ENCODE measurements around the gene PCGF5. TPM values are rescaled to one million over a fixed set of nuclear protein-coding genes. Genes with fewer than 3 reads are reported as not detected.
"Not testable (repeated sequence)": the region's sequence is repeated elsewhere in the genome, so short reads cannot be mapped to it uniquely, and the experiment has no call there.

PCGF5 gene
- total RNA-seq, 2 donors from 2014 or later = 33.8 to 40.8 TPM

- no peaks in the 10 kb centered on the region for H3K9me3 Mint-ChIP-seq
- ATAC-seq (no peak), DNase-seq (ENCODE audit: low spot score) (no peak)
- peaks cover 15 to 21% of the 10 kb centered on the region in 2 donors for H3K27me3 Mint-ChIP-seq
- no peak overlapping the region for H3K4me3 Mint-ChIP-seq
- no peak overlapping the region for H3K27ac Mint-ChIP-seq
- no peaks in the 10 kb centered on the region for H3K36me3 Mint-ChIP-seq
- H3K4me1 Mint-ChIP-seq (ENCODE audit: low read depth in 2 of 2) = no peaks in the 10 kb centered on the region
Measured at GRCh38 chr10:91307489-91307888, 87.0 kb downstream of the PCGF5 start.

- H3K4me3 Mint-ChIP-seq = no peak overlapping the region
- H3K36me3 Mint-ChIP-seq = no peaks in the 10 kb centered on the region
- H3K4me1 Mint-ChIP-seq (ENCODE audit: low read depth in 2 of 2) = no peaks in the 10 kb centered on the region
- H3K27me3 Mint-ChIP-seq = peaks cover 20 to 28% of the 10 kb centered on the region in 2 donors
- ATAC-seq (no peak), DNase-seq (ENCODE audit: low spot score) (no peak)
- H3K9me3 Mint-ChIP-seq = no peaks in the 10 kb centered on the region
- H3K27ac Mint-ChIP-seq = no peak overlapping the region
Measured at GRCh38 chr10:91309711-91310110, 89.2 kb downstream of the PCGF5 start.

- H3K9me3 Mint-ChIP-seq = no peaks in the 10 kb centered on the region
- H3K27me3 Mint-ChIP-seq = peaks cover 20 to 32% of the 10 kb centered on the region in 2 donors
- H3K4me3 Mint-ChIP-seq = no peak overlapping the region
- DNase-seq (ENCODE audit: low spot score) (no peak), ATAC-seq (no peak)
- H3K36me3 Mint-ChIP-seq = no peaks in the 10 kb centered on the region
- no peak overlapping the region for H3K27ac Mint-ChIP-seq
- no peaks in the 10 kb centered on the region for H3K4me1 Mint-ChIP-seq (ENCODE audit: low read depth in 2 of 2)
Measured at GRCh38 chr10:91311601-91312381, 91.3 kb downstream of the PCGF5 start.

- H3K4me1 Mint-ChIP-seq (ENCODE audit: low read depth in 2 of 2) = no peaks in the 10 kb centered on the region
- peaks cover 20 to 32% of the 10 kb centered on the region in 2 donors for H3K27me3 Mint-ChIP-seq
- H3K36me3 Mint-ChIP-seq = no peaks in the 10 kb centered on the region
- no peak for ATAC-seq
- no peak for DNase-seq (ENCODE audit: low spot score)
- H3K27ac Mint-ChIP-seq = no peak overlapping the region
- no peaks in the 10 kb centered on the region for H3K9me3 Mint-ChIP-seq
- no peak overlapping the region for H3K4me3 Mint-ChIP-seq
Measured at GRCh38 chr10:91312382-91312733, 91.9 kb downstream of the PCGF5 start.

GRCh38 chr10:91313796-91314485, 93.5 kb downstream of the PCGF5 start:
- Mint-ChIP-seq H3K4me1 (ENCODE audit: low read depth in 2 of 2) (no peaks in the 10 kb centered on the region), H3K36me3 (no peaks in the 10 kb centered on the region), H3K4me3 (no peak overlapping the region), H3K27me3 (peaks cover 22 to 31% of the 10 kb centered on the region in 2 donors), H3K9me3 (no peaks in the 10 kb centered on the region), H3K27ac (no peak overlapping the region)
- no peak for DNase-seq (ENCODE audit: low spot score)
- ATAC-seq = no peak

- H3K9me3 Mint-ChIP-seq = no peaks in the 10 kb centered on the region
- H3K4me1 Mint-ChIP-seq (ENCODE audit: low read depth in 2 of 2) = no peaks in the 10 kb centered on the region
- H3K4me3 Mint-ChIP-seq = no peak overlapping the region
- no peak for ATAC-seq
- no peaks in the 10 kb centered on the region for H3K36me3 Mint-ChIP-seq
- DNase-seq (ENCODE audit: low spot score) = no peak
- no peak overlapping the region for H3K27ac Mint-ChIP-seq
- H3K27me3 Mint-ChIP-seq = peaks cover 12 to 21% of the 10 kb centered on the region in 2 donors
Measured at GRCh38 chr10:91316486-91316885, 96.0 kb downstream of the PCGF5 start.

- no peaks in the 10 kb centered on the region for H3K4me1 Mint-ChIP-seq (ENCODE audit: low read depth in 2 of 2)
- no peak for DNase-seq (ENCODE audit: low spot score)
- H3K36me3 Mint-ChIP-seq = no peaks in the 10 kb centered on the region
- no peaks in the 10 kb centered on the region for H3K9me3 Mint-ChIP-seq
- H3K27me3 Mint-ChIP-seq = peaks cover 8 to 12% of the 10 kb centered on the region in 2 donors
- ATAC-seq = no peak
- no peak overlapping the region for H3K27ac Mint-ChIP-seq
- no peak overlapping the region for H3K4me3 Mint-ChIP-seq
Measured at GRCh38 chr10:91317541-91317940, 97.1 kb downstream of the PCGF5 start.

- Mint-ChIP-seq H3K4me1 (ENCODE audit: low read depth in 2 of 2) (no peaks in the 10 kb centered on the region), H3K27ac (no peak overlapping the region), H3K4me3 (no peak overlapping the region), H3K9me3 (no peaks in the 10 kb centered on the region), H3K27me3 (peaks cover 5 to 8% of the 10 kb centered on the region in 2 donors), H3K36me3 (no peaks in the 10 kb centered on the region)
- DNase-seq (ENCODE audit: low spot score) (no peak), ATAC-seq (no peak)
Measured at GRCh38 chr10:91319336-91319735, 98.9 kb downstream of the PCGF5 start.

- peaks cover 3 to 16% of the 10 kb centered on the region in 2 donors for H3K27me3 Mint-ChIP-seq
- not testable (repeated sequence) for H3K4me1 Mint-ChIP-seq (ENCODE audit: low read depth in 2 of 2); H3K36me3 Mint-ChIP-seq; ATAC-seq; H3K9me3 Mint-ChIP-seq; DNase-seq (ENCODE audit: low spot score); H3K27ac Mint-ChIP-seq; H3K4me3 Mint-ChIP-seq
Measured at GRCh38 chr10:91323293-91323905, 102.9 kb downstream of the PCGF5 start.

GRCh38 chr10:91328320-91328984, 108.0 kb downstream of the PCGF5 start:
- H3K9me3 Mint-ChIP-seq = no peaks in the 10 kb centered on the region
- no peak overlapping the region for H3K27ac Mint-ChIP-seq
- no peak for DNase-seq (ENCODE audit: low spot score)
- H3K4me3 Mint-ChIP-seq = no peak overlapping the region
- H3K27me3 Mint-ChIP-seq = peaks cover 11 to 46% of the 10 kb centered on the region in 2 donors
- no peak for ATAC-seq
- no peaks in the 10 kb centered on the region for H3K36me3 Mint-ChIP-seq
- no peaks in the 10 kb centered on the region for H3K4me1 Mint-ChIP-seq (ENCODE audit: low read depth in 2 of 2)

Other genes starting within 250 kb of the PCGF5 start
- 1 to 10 TPM; 1.7 to 3.2 TPM for gene HECTD2, start 189.7 kb downstream of the PCGF5 start, total RNA-seq